KOPT-K1 (cell line): Measurements from ENCODE around the gene CDC42SE2.
"Not testable (repeated sequence)": the region's sequence is repeated elsewhere in the genome, so short reads cannot be mapped to it uniquely, and the experiment has no call there.

Source experiments
- H3K27ac ChIP-seq: fragments of 200-600 bp; sonication (generic); 2 replicates; pipeline ENCODE4 v1.5.1; 2016; ENCODE audit warnings: antibody characterized with exemption, mild to moderate bottlenecking, low read depth, low read length; ENCODE audit not compliant: poor library complexity, severe bottlenecking
- H3K36me3 ChIP-seq: fragments of 200-600 bp; sonication (generic); 2 replicates; pipeline ENCODE4 v1.5.1; 2017; ENCODE audit warnings: antibody characterized with exemption, mild to moderate bottlenecking, low read length, moderate library complexity; ENCODE audit not compliant: insufficient read depth
- H3K9me3 ChIP-seq: fragments of 200-600 bp; sonication (generic); 2 replicates; pipeline ENCODE4 v1.5.1; 2017; ENCODE audit warnings: antibody characterized with exemption, low read length, mild to moderate bottlenecking; ENCODE audit not compliant: insufficient read depth, poor library complexity, severe bottlenecking

The CDC42SE2 gene

GRCh38 chr5:131386124-131386523 lies 122.3 kb downstream of the CDC42SE2 start:
- Histone ChIP-seq H3K27ac (no peak overlapping the region), H3K36me3 (peaks cover 70% of the 10 kb centered on the region), H3K9me3 (no peaks in the 10 kb centered on the region)

DNA sequence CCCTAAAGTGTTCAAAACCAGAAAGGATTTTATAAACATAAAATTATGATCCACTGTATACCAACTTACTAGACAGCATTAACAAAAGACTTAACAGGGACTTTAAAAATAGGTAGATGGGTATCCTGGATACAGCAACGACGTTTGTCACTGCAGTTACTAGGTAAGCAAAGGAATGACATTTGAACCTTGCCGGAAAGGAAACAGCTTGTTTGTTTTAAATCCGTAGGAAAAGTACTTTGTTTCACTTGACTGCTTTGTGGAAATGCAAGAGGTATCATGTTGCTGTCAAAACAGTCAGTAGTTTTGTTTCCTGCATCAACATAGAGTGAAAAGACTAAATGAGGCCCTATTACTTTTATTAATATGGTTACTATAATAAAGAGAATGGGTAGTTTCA lies 122.9 kb downstream of the CDC42SE2 start:
- H3K36me3 ChIP-seq: peaks cover 76% of the 10 kb centered on the region
- no peak overlapping the region for H3K27ac ChIP-seq
- no peaks in the 10 kb centered on the region for H3K9me3 ChIP-seq

DNA sequence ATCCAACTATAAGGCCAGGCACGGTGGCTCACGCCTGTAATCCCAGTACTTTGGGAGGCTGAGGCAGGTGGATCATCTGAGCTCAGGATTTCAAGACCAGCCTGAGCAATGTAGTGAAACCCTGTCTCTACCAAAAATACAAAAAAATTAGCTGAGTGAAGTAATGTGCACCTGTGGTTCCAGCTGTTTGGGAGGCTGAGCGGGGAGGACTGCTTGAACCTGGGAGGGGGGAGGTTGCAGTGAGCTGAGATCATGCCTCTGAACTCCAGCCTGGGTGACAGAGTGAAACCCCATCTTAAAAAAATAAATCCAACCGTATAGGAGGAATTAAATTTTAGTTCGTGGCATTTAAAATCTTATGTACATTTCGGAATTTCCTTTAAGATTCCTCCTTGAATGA lies 123.4 kb downstream of the CDC42SE2 start:
- H3K27ac ChIP-seq: no peak overlapping the region
- peaks cover 81% of the 10 kb centered on the region for H3K36me3 ChIP-seq
- no peaks in the 10 kb centered on the region for H3K9me3 ChIP-seq

- Histone ChIP-seq H3K36me3 (peaks cover 99% of the 10 kb centered on the region), H3K27ac (no peak overlapping the region), H3K9me3 (no peaks in the 10 kb centered on the region)
Measured at GRCh38 chr5:131389096-131389868, 125.4 kb downstream of the CDC42SE2 start.

- Histone ChIP-seq H3K27ac (no peak overlapping the region), H3K9me3 (no peaks in the 10 kb centered on the region), H3K36me3 (peaks cover 99% of the 10 kb centered on the region)
Measured at GRCh38 chr5:131389869-131390265, 126.0 kb downstream of the CDC42SE2 start.

- H3K36me3 ChIP-seq: peaks cover 99% of the 10 kb centered on the region
Measured at GRCh38 chr5:131392466-131393095, 128.7 kb downstream of the CDC42SE2 start.

DNA sequence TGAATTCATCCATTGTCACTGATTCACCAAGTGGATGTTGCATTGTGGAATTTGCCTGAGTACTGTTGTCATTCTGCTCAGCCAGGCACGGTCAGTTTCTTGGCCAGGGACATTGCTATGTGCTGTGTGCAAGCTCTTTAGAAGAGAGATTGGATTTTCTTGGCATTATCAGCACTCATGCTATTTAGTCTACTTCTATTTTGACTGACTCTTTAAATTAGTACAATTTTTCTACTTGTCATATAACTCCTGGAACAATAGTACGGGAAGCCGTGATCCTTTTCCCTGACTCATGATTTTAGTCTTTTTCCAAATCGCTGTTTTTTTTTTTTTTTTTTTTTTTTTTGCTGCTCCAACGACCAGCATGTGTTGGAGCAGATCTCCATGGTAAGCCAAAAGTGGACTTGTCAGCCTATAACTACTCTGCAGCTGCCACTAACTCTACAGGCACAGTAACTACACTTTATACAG lies 129.7 kb downstream of the CDC42SE2 start:
- H3K9me3 ChIP-seq: no peaks in the 10 kb centered on the region
- H3K27ac ChIP-seq: no peak overlapping the region
- H3K36me3 ChIP-seq: peaks cover 97% of the 10 kb centered on the region

More at GRCh38 chr5:131392466-131393095, 128.7 kb downstream of the CDC42SE2 start:
- H3K9me3 ChIP-seq: no peaks in the 10 kb centered on the region
- H3K27ac ChIP-seq: no peak overlapping the region

DNA sequence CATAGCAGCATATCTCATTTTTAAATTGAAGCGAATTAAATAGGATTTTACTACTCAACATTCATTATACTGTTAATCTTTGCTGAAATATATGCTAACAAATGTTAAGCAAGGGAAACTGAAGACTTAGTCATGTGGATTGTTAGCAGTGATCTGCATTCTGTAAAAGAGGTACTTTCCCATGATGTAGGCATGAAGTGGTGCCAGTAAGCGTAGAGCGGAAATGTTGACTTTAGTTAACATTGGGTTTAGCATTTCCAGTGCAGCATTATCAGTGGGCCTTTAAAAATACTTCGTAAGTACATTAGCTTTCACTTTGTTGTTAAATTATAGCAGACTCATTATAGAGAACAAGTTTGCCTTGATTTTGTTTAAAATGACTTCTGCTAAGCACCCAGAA lies 130.3 kb downstream of the CDC42SE2 start:
- Histone ChIP-seq H3K9me3 (no peaks in the 10 kb centered on the region), H3K36me3 (peaks cover 97% of the 10 kb centered on the region), H3K27ac (no peak overlapping the region)

- H3K36me3 ChIP-seq: peaks cover 98% of the 10 kb centered on the region
- peaks cover 5% of the 10 kb centered on the region for H3K9me3 ChIP-seq
- no peak overlapping the region for H3K27ac ChIP-seq
Measured at GRCh38 chr5:131396015-131396414, 132.2 kb downstream of the CDC42SE2 start.

GRCh38 chr5:131396630-131397273 lies 132.9 kb downstream of the CDC42SE2 start:
- Histone ChIP-seq H3K27ac (no peak overlapping the region), H3K9me3 (peaks cover 12% of the 10 kb centered on the region), H3K36me3 (peaks cover 98% of the 10 kb centered on the region)

GRCh38 chr5:131399007-131399406 lies 135.2 kb downstream of the CDC42SE2 start:
- peaks cover 30% of the 10 kb centered on the region for H3K9me3 ChIP-seq
- H3K27ac ChIP-seq: not testable (repeated sequence)
- peaks cover 95% of the 10 kb centered on the region for H3K36me3 ChIP-seq

- peaks cover 30% of the 10 kb centered on the region for H3K9me3 ChIP-seq
- no peak overlapping the region for H3K27ac ChIP-seq
- H3K36me3 ChIP-seq: peaks cover 94% of the 10 kb centered on the region
Measured at GRCh38 chr5:131400585-131400984, 136.7 kb downstream of the CDC42SE2 start.

DNA sequence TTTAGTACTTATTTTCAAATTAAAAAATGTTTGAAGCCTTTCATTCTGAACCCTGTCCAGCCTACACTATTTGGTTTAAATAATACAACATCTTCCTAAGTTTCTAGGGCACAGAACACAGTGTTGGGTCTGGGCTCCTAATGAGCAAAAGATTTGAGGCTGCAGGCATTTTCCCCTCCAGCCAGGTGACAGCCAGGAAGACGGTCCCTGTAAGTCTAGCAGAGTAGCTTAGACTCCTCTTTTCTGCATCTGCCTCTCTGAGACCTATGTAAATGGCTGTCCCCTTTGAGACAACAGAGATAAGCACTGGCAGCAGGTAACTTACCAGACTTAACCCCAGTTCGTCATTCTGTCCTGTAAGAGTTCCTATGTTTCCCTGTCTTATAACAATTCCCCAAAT lies 141.8 kb downstream of the CDC42SE2 start:
- H3K36me3 ChIP-seq: peaks cover 84% of the 10 kb centered on the region
- no peak overlapping the region for H3K27ac ChIP-seq
- peaks cover 29% of the 10 kb centered on the region for H3K9me3 ChIP-seq

GRCh38 chr5:131406076-131406475 lies 142.2 kb downstream of the CDC42SE2 start:
- peaks cover 84% of the 10 kb centered on the region for H3K36me3 ChIP-seq
- peaks cover 25% of the 10 kb centered on the region for H3K9me3 ChIP-seq
- no peak overlapping the region for H3K27ac ChIP-seq

DNA sequence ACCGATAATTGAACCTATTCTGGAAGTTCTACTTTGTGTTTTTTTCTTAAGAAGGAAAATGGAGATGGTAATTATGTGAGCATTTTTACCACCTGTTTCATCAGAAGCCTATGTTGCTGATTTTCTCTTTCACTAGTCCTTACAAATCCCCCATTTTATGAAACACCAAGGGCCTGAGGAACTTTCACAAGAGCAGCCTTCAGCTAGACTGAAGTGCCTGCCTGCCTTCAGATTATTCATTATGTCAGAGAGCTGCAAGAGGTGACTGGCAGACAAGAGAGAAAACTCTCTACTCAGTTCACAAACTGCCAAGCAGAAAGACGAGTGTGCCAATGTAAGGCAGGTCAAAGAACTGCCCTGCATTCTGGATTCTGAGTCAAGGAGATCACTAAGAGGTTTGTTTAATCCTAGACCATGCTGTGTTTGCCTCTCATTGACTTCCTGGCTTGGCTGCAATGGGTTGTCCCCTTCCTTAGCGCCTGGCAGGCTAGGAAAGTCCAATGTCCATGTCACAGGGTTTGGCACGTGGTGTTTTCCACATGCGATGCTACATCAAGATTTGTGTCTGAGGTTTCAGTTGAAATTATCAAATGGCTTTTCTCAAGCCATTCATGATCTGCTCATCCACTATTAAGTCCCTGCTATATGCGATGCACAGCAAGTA lies 143.3 kb downstream of the CDC42SE2 start:
- Histone ChIP-seq H3K27ac (no peak overlapping the region), H3K36me3 (peaks cover 78% of the 10 kb centered on the region), H3K9me3 (peaks cover 14% of the 10 kb centered on the region)
